ENCODE measurements around the gene MDGA2. TPM values are rescaled to one million over a fixed set of nuclear protein-coding genes. Genes with fewer than 3 reads are reported as not detected.
"Not testable (repeated sequence)": the region's sequence is repeated elsewhere in the genome, so short reads cannot be mapped to it uniquely, and the experiment has no call there.

Gene MDGA2
- total RNA-seq, 1 experiment from 2014 or later = not detected

- H3K27me3 ChIP-seq (ENCODE audit: insufficient read depth, low read length) = no peaks in the 10 kb centered on the region
- H3K9me2 ChIP-seq (ENCODE audit: insufficient read depth) = no peaks in the 10 kb centered on the region
- RAD21 ChIA-PET (ENCODE audit: low non-redundant PET in 1 of 2, low total read pairs in 2 of 2, uncharacterized antibody in 2 of 2, unreplicated experiment in 2 of 2) = no interaction called here
- no peaks in the 10 kb centered on the region for H3K36me3 ChIP-seq (ENCODE audit: control insufficient read depth in 1 of 2, insufficient read depth in 2 of 2, low read length in 2 of 2)
- BruUV-seq (replicated peaks) = no TSS peak
- no peak overlapping the region for H3K9ac ChIP-seq (ENCODE audit: low read length)
- H2AFZ ChIP-seq (ENCODE audit: low read depth, low read length, poor library complexity, severe bottlenecking) = no peak overlapping the region
- no peak for DNase-seq (ENCODE audit: low read depth, low spot score)
- CTCF ChIA-PET = no interaction called here
- 0 out of 4 replicates have a peak, but pooled peaks cover 0 to 3% of the 10 kb centered on the region in 2 experiments for H3K9me3 ChIP-seq (ENCODE audit: control insufficient read depth in 1 of 2, insufficient read depth in 1 of 2, low read depth in 1 of 2, low read length in 2 of 2)
- no peaks in the 10 kb centered on the region for H4K20me1 ChIP-seq (ENCODE audit: insufficient read depth)
- ATAC-seq = no peak
- no peaks in the 10 kb centered on the region for H3K4me1 ChIP-seq (ENCODE audit: control insufficient read depth in 1 of 2, insufficient read depth in 2 of 2, low read length in 2 of 2)
- intact Hi-C loops (cut with micrococcal nuclease) = no loop called here
- H3K4me2 ChIP-seq (ENCODE audit: low read length) = no peak overlapping the region
- no peak overlapping the region for H3K4me3 ChIP-seq (replicated peaks in 1 of 2; ENCODE audit: low read depth in 1 of 2, low read length in 2 of 2)
- H3K27ac ChIP-seq (ENCODE audit: low read depth, low read length) = no peak overlapping the region
- TF ChIP-seq ZFX (IDR thresholded peaks at IDR 0.05) = no peak
- TF ChIP-seq YY1 (IDR thresholded peaks at IDR 0.05; ENCODE audit: extremely low read depth, insufficient replicate concordance, low read depth, low read length) = no peak
- TF ChIP-seq, protein P1, sequence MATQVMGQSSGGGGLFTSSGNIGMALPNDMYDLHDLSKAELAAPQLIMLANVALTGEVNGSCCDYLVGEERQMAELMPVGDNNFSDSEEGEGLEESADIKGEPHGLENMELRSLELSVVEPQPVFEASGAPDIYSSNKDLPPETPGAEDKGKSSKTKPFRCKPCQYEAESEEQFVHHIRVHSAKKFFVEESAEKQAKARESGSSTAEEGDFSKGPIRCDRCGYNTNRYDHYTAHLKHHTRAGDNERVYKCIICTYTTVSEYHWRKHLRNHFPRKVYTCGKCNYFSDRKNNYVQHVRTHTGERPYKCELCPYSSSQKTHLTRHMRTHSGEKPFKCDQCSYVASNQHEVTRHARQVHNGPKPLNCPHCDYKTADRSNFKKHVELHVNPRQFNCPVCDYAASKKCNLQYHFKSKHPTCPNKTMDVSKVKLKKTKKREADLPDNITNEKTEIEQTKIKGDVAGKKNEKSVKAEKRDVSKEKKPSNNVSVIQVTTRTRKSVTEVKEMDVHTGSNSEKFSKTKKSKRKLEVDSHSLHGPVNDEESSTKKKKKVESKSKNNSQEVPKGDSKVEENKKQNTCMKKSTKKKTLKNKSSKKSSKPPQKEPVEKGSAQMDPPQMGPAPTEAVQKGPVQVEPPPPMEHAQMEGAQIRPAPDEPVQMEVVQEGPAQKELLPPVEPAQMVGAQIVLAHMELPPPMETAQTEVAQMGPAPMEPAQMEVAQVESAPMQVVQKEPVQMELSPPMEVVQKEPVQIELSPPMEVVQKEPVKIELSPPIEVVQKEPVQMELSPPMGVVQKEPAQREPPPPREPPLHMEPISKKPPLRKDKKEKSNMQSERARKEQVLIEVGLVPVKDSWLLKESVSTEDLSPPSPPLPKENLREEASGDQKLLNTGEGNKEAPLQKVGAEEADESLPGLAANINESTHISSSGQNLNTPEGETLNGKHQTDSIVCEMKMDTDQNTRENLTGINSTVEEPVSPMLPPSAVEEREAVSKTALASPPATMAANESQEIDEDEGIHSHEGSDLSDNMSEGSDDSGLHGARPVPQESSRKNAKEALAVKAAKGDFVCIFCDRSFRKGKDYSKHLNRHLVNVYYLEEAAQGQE (IDR thresholded peaks at IDR 0.05; ENCODE audit: low read depth) = no peak
- POLR2A ChIA-PET = no interaction called here
- H3K79me2 ChIP-seq (ENCODE audit: insufficient read depth, low read length) = no peaks in the 10 kb centered on the region
Measured at GRCh38 chr14:47252802-47253201, 422.6 kb downstream of the MDGA2 start.

DNA sequence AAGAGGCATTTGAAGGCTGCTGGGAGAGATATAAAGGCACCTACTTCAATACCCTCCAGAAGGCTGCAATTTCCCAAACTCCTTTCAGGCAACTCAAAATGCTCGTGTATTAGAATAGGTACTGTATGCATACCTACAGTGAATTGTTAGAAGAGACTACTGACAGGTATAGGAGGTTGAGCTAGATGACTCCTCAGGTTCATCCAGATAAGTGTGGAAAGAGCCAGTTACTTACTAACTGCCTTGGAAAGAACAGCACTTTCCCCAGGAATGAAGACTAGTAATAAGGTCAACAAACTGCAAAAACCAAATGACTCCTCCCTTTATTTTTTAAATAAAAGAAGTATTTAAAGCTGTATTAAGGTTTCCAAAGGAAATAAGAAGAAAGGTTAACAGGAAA lies 429.0 kb downstream of the MDGA2 start:
- Histone ChIP-seq H4K20me1 (ENCODE audit: insufficient read depth) (no peaks in the 10 kb centered on the region), H3K27me3 (ENCODE audit: insufficient read depth, low read length) (no peaks in the 10 kb centered on the region), H3K4me1 (ENCODE audit: control insufficient read depth in 1 of 2, insufficient read depth in 2 of 2, low read length in 2 of 2) (no peaks in the 10 kb centered on the region), H3K9me2 (ENCODE audit: insufficient read depth) (no peaks in the 10 kb centered on the region), H3K79me2 (ENCODE audit: insufficient read depth, low read length) (no peaks in the 10 kb centered on the region), H2AFZ (ENCODE audit: low read depth, low read length, poor library complexity, severe bottlenecking) (no peak overlapping the region), H3K9me3 (ENCODE audit: control insufficient read depth in 1 of 2, insufficient read depth in 1 of 2, low read depth in 1 of 2, low read length in 2 of 2) (no peaks in the 10 kb centered on the region), H3K4me3 (replicated peaks in 1 of 2; ENCODE audit: low read depth in 1 of 2, low read length in 2 of 2) (no peak overlapping the region), H3K36me3 (ENCODE audit: control insufficient read depth in 1 of 2, insufficient read depth in 2 of 2, low read length in 2 of 2) (no peaks in the 10 kb centered on the region), H3K9ac (ENCODE audit: low read length) (no peak overlapping the region), H3K27ac (ENCODE audit: low read depth, low read length) (no peak overlapping the region), H3K4me2 (ENCODE audit: low read length) (no peak overlapping the region)
- intact Hi-C loops (cut with micrococcal nuclease) = no loop called here
- ChIA-PET POLR2A (no interaction called here), RAD21 (ENCODE audit: low non-redundant PET in 1 of 2, low total read pairs in 2 of 2, uncharacterized antibody in 2 of 2, unreplicated experiment in 2 of 2) (no interaction called here), CTCF (no interaction called here)
- DNase-seq (ENCODE audit: low read depth, low spot score) (no peak), ATAC-seq (no peak)
- no TSS peak for BruUV-seq (replicated peaks)
- TF ChIP-seq EZH2 (IDR thresholded peaks at IDR 0.05) (no peak), ZFX (IDR thresholded peaks at IDR 0.05) (no peak), CEBPB (IDR thresholded peaks at IDR 0.05; ENCODE audit: low read depth) (no peak), SP1 (IDR thresholded peaks at IDR 0.05; ENCODE audit: low read depth) (no peak), TCF7L2 (IDR thresholded peaks at IDR 0.05; ENCODE audit: borderline replicate concordance, extremely low read depth, insufficient read depth, insufficient read length) (no peak), JUND (IDR thresholded peaks at IDR 0.05) (no peak), MAX (IDR thresholded peaks at IDR 0.05) (no peak)

GRCh38 chr14:47242579-47242978 lies 432.8 kb downstream of the MDGA2 start:
- H3K4me2 ChIP-seq (ENCODE audit: low read length); ATAC-seq; H3K4me1 ChIP-seq (ENCODE audit: control insufficient read depth in 1 of 2, insufficient read depth in 2 of 2, low read length in 2 of 2); POLR2A ChIA-PET; H3K9me2 ChIP-seq (ENCODE audit: insufficient read depth); intact Hi-C loops (cut with micrococcal nuclease); H3K4me3 ChIP-seq (replicated peaks in 1 of 2; ENCODE audit: low read depth in 1 of 2, low read length in 2 of 2); H3K79me2 ChIP-seq (ENCODE audit: insufficient read depth, low read length); H3K36me3 ChIP-seq (ENCODE audit: control insufficient read depth in 1 of 2, insufficient read depth in 2 of 2, low read length in 2 of 2); CTCF ChIA-PET; H3K27me3 ChIP-seq (ENCODE audit: insufficient read depth, low read length); H2AFZ ChIP-seq (ENCODE audit: low read depth, low read length, poor library complexity, severe bottlenecking); RAD21 ChIA-PET (ENCODE audit: low non-redundant PET in 1 of 2, low total read pairs in 2 of 2, uncharacterized antibody in 2 of 2, unreplicated experiment in 2 of 2); H4K20me1 ChIP-seq (ENCODE audit: insufficient read depth); H3K9ac ChIP-seq (ENCODE audit: low read length); H3K27ac ChIP-seq (ENCODE audit: low read depth, low read length); BruUV-seq (replicated peaks); H3K9me3 ChIP-seq (ENCODE audit: control insufficient read depth in 1 of 2, insufficient read depth in 1 of 2, low read depth in 1 of 2, low read length in 2 of 2); DNase-seq (ENCODE audit: low read depth, low spot score): not testable (repeated sequence)
